ENCODE results near the gene AK1.

Gene AK1

DNA sequence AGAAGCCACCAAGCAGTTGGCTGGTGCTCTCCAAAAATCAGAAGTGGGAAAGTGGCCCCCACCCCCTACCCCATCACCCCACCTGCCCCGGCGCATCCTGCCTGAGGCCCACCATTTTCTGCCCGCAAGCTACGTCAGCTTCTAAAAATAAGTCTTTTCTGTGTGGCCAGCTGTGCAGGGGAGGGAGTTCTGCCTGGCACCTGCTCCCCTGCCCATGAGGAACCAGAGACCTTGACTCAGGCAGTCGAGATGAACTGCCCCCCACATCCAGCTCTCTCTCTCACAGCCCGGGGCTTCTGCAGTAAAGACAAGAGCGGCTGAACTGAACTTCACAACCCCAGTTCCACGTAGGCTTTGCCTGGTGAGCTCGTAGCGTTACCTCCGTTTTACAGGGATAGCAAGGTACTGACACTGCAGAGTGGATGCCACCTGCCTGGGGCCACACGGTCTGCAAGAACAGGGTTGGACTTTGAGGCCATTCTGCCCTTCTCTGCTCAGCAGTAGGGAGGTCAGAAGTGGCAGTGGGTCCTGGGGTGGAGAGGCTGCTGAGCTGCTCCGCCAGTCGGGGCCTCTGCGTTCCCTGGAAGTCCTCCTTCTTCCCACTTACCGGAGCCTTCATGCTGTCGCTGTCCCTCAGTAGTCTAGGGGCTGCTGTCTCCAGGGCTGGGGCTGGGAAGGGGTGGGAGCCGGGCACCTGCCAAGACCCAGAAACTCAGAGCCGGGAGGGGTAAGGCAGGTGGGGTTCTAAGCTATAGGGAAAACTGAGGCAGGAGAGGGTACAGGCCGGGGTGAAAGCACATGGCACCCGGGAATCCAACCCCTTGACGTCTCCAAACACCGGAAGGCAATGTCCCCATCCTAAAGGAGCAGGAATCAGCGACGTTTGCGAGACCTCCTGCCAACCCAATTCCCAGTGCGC is 38.6 kb upstream of the AK1 start:
- intact Hi-C loops (cut with micrococcal nuclease), result loop anchor here (2.0 to 10.0 kb wide), 4 partner anchors 34 to 341 kb away; partner anchors contain the start of genes CDK9 and TOR2A
- H3K4me1 Mint-ChIP-seq (ENCODE audit: low read depth), result peaks cover 72% of the 10 kb centered on the region
- peaks cover 41% of the 10 kb centered on the region for H3K36me3 Mint-ChIP-seq (ENCODE audit: low read depth)
- H3K27ac Mint-ChIP-seq, result peak overlapping the region; percentile 86
- no peaks in the 10 kb centered on the region for H3K9me3 Mint-ChIP-seq
- peak overlapping the region; percentile 86 for H3K4me3 Mint-ChIP-seq
- H3K27me3 Mint-ChIP-seq, result peaks cover 2% of the 10 kb centered on the region

DNA sequence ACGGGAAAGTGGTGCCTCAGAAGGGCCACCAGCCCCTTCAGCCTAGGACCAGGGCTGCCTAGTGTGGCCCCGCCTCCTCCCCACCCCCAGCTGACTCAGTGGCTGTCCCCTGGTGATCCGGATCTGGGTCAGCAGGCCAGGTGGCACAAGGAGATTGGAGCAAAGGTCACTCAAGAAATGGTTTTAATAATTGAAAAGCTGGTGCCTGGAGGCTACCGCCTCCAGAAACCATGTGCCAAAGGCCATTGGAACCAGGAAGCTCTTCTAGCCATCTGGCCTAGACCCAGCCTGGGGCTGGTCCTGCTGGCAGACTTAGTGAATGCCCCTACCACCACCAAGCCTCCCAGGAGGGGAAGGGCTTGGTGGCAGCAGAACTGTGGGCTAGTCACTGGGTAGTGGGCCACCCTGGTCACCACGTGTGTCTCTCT is 37.9 kb upstream of the AK1 start:
- peak overlapping the region; percentile 86 for H3K4me3 Mint-ChIP-seq
- no peak overlapping the region for H3K27ac Mint-ChIP-seq
- peaks cover 48% of the 10 kb centered on the region for H3K36me3 Mint-ChIP-seq (ENCODE audit: low read depth)
- intact Hi-C loops (cut with micrococcal nuclease), result loop anchor here (5.0 to 10.0 kb wide), 3 partner anchors 33 to 341 kb away; partner anchors contain the start of gene CDK9
- no peaks in the 10 kb centered on the region for H3K9me3 Mint-ChIP-seq
- peaks cover 72% of the 10 kb centered on the region for H3K4me1 Mint-ChIP-seq (ENCODE audit: low read depth)
- H3K27me3 Mint-ChIP-seq, result peaks cover 2% of the 10 kb centered on the region

DNA sequence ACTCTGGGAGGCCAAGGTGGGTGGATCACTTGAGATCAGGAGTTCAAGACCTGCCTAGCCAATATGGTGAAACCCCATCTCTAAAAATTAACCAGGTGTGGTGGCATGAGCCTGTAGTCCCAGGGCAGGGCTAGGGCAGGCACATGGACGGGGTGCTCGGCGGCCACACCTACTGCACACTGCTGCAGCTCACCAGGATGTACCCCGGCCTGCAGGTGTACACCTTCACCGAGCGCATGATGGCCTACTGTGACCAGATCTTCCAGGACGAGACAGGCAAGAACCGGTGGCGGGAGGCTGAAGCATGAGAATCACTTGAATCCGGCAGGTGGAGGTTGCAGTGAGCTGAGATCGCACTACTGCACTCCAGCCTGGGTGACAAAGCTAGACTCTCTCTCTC is 36.2 kb upstream of the AK1 start:
- peaks cover 2% of the 10 kb centered on the region for H3K27me3 Mint-ChIP-seq
- H3K36me3 Mint-ChIP-seq (ENCODE audit: low read depth), result peaks cover 60% of the 10 kb centered on the region
- intact Hi-C loops (cut with micrococcal nuclease), result loop anchor here (10.0 kb wide), 1 partner anchor 339 kb away; no protein-coding TSS in a partner anchor
- no peak overlapping the region for H3K27ac Mint-ChIP-seq
- H3K4me1 Mint-ChIP-seq (ENCODE audit: low read depth), result peaks cover 60% of the 10 kb centered on the region
- H3K4me3 Mint-ChIP-seq, result no peak overlapping the region
- no peaks in the 10 kb centered on the region for H3K9me3 Mint-ChIP-seq

DNA sequence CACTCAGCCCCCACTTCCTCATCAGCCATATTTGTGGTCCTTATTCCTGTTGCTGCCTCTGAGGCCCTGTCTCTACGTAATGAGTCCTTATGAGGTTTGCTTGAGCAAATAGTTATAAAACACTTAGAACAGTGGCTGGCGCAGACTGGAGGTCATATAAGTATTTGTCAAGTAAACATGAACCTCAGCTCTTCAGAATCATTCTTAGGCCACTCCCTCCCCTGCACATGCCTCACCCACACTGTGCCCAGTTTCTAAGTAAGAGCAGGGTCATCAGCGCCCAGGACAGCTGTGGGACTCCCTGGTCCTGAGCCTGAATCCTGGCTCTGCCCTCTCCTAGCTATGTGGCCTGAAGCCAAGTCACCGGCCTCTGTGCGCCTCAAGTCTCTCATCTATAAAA is 35.4 kb upstream of the AK1 start:
- Mint-ChIP-seq H3K9me3 (no peaks in the 10 kb centered on the region), H3K36me3 (ENCODE audit: low read depth) (peaks cover 68% of the 10 kb centered on the region), H3K27me3 (peaks cover 2% of the 10 kb centered on the region), H3K4me3 (no peak overlapping the region), H3K4me1 (ENCODE audit: low read depth) (peaks cover 52% of the 10 kb centered on the region), H3K27ac (peak overlapping the region; percentile 25)
- intact Hi-C loops (cut with micrococcal nuclease), result loop anchor here (10.0 kb wide), 1 partner anchor 338 kb away; no protein-coding TSS in a partner anchor

DNA sequence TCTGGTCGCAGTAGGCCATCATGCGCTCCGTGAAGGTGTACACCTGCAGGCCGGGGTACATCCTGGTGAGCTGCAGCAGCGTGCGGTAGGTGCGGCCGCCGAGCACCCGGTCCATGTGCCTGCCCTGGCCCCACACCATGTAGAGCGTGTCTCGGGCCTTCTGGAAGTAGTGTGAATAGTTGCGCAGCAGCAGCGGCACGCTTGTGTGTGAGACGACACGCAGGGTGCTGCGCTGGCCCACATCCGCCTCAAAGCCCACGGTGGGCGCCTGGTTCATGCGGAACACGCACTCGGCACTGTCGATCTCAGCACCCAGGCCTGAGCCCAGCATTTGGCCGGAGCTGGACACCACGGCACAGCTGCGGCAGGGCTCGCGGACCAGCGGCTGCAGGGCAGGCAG is 34.8 kb upstream of the AK1 start:
- H3K4me3 Mint-ChIP-seq, result no peak overlapping the region
- no peaks in the 10 kb centered on the region for H3K9me3 Mint-ChIP-seq
- H3K27ac Mint-ChIP-seq, result no peak overlapping the region
- H3K4me1 Mint-ChIP-seq (ENCODE audit: low read depth), result peaks cover 49% of the 10 kb centered on the region
- H3K36me3 Mint-ChIP-seq (ENCODE audit: low read depth), result peaks cover 68% of the 10 kb centered on the region
- intact Hi-C loops (cut with micrococcal nuclease), result loop anchor here (10.0 kb wide), 1 partner anchor 337 kb away; no protein-coding TSS in a partner anchor
- H3K27me3 Mint-ChIP-seq, result peaks cover 2% of the 10 kb centered on the region

DNA sequence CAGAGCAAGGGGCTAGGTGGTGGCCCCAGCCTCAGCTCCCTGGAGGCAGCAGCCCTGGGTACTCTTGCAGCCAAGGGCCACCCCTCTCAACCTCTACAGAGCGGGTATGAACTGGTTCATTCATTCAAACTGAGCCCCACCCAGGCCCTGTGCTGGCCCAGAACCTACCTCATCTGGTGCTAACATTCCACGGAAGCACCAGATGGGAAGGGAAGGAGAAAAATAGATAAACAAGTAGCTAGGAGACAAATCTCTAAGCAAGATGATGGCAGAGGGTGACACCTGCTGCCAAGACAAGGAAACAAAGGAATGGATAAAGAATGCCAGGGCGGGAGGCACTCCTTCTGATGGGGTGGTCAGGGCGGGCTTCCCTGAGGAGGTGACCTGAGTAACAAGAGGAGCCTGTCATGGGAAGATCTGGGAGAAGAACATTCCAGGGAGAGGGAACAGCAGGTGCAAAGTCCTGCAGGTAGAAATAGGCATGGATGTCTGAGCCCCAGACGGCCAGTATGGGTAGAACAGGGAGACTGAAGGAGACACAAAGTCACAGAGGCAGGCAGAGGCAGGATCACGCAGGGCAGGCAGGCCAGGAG is 33.2 kb upstream of the AK1 start:
- Mint-ChIP-seq H3K36me3 (ENCODE audit: low read depth) (peaks cover 64% of the 10 kb centered on the region), H3K27me3 (no peaks in the 10 kb centered on the region), H3K4me1 (ENCODE audit: low read depth) (peaks cover 53% of the 10 kb centered on the region), H3K9me3 (no peaks in the 10 kb centered on the region), H3K27ac (no peak overlapping the region), H3K4me3 (no peak overlapping the region)
- intact Hi-C loops (cut with micrococcal nuclease), result loop anchor here (10.0 kb wide), 1 partner anchor 336 kb away; no protein-coding TSS in a partner anchor

DNA sequence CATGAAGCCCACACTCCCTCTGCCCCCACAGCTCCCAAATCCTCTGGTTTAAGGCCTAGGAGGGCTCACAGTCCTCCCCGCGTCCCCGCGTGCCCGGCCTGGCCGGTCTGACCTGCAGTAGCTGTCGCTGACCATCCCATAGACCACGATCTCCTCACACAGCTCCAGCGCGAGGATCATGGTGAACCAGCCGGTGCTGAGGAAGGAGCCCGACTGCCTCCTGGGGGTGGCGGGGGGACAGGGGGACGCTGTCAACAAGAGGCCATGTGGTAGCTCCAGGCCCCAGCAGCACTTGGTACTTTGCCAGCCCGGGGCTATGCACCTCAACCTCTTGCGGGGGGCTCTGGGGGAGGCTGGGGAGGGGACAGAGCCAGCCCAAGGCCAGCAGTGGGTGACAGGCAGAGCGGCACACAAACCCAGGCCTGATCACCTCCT is 32.4 kb upstream of the AK1 start:
- Mint-ChIP-seq H3K36me3 (ENCODE audit: low read depth) (peaks cover 64% of the 10 kb centered on the region), H3K27me3 (no peaks in the 10 kb centered on the region), H3K9me3 (no peaks in the 10 kb centered on the region), H3K27ac (no peak overlapping the region), H3K4me3 (no peak overlapping the region), H3K4me1 (ENCODE audit: low read depth) (peaks cover 53% of the 10 kb centered on the region)
- intact Hi-C loops (cut with micrococcal nuclease), result loop anchor here (10.0 kb wide), 1 partner anchor 335 kb away; no protein-coding TSS in a partner anchor

DNA sequence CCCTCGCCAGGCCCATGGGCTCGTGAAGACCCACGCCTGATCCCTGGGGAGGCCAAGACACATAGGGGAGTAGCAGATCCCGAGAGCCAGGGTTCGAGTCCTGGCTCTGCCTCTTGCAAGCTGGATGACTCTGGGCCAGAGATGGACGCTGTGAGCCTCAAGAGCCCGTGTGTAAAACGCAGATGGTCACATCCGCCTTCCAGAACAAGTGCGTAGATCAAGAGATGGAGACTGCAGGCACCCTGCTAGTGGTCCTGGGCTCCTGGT is 31.1 kb upstream of the AK1 start:
- Mint-ChIP-seq H3K4me1 (ENCODE audit: low read depth) (peaks cover 61% of the 10 kb centered on the region), H3K36me3 (ENCODE audit: low read depth) (peaks cover 52% of the 10 kb centered on the region), H3K9me3 (no peaks in the 10 kb centered on the region), H3K27ac (no peak overlapping the region), H3K4me3 (no peak overlapping the region), H3K27me3 (no peaks in the 10 kb centered on the region)
- intact Hi-C loops (cut with micrococcal nuclease), result no loop called here

DNA sequence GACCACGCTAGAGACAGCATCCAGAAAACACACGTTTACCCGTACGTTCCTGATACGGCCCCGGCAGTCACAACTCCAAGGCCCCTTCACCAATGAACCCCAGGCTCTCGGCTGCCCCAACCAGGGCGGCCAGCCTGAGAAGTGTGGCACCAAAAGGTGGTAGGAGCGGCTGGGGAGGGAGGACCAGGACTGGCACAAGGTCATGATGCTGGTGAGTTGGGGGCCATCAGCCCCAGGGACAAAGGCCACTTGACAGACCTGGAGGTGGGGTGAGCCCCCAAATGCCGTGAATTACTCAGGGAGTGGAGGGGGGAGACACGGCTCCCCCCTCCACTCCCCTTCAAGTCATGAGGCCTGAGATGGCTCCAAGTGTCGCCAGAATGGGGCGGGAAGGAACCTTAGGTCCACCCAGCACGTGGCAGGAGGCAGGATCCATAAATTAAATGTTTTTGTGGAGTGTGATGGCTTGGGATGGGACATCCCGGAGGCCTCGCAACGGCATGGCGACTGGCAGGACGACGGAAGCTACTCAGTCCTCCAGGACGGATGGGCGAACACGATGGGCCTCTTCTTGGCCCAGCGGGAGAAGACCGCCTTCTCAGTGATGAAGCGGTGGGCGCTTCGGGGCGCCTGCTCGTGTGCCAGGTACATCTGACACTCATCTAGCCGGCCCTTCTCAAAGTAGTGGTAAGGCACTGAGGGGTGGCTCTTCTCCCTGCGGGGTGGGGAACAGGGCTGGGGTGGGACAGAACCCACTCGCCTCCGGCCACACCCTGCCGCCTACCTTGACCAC is 30.6 kb upstream of the AK1 start:
- no peaks in the 10 kb centered on the region for H3K9me3 Mint-ChIP-seq
- H3K27ac Mint-ChIP-seq, result peak overlapping the region; percentile 95
- intact Hi-C loops (cut with micrococcal nuclease), result no loop called here
- no peaks in the 10 kb centered on the region for H3K27me3 Mint-ChIP-seq
- peaks cover 47% of the 10 kb centered on the region for H3K36me3 Mint-ChIP-seq (ENCODE audit: low read depth)
- H3K4me1 Mint-ChIP-seq (ENCODE audit: low read depth), result peaks cover 64% of the 10 kb centered on the region
- no peak overlapping the region for H3K4me3 Mint-ChIP-seq

DNA sequence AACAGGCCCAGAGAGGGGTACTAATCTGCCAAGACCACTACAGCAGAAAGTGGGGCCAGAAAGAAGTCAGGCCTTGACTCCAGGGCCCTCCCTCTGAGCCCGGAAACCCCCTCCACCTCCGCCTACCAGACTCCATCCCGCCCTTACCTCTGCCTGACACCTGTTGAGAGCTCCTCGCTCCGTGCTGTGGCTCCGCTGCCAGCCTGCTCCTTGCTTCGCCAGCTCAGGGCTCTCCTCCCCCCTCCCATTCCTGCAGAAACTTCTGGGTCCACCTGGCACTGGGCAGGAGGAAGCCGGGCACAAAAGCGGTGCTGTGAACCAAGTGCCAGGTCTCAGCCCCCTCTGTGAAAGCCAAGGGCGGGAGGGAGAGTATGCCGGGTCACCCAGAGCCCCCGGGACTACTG is 28.3 kb upstream of the AK1 start:
- H3K27ac Mint-ChIP-seq, result peak overlapping the region; percentile 95
- H3K4me3 Mint-ChIP-seq, result peak overlapping the region; percentile 26
- H3K9me3 Mint-ChIP-seq, result no peaks in the 10 kb centered on the region
- intact Hi-C loops (cut with micrococcal nuclease), result no loop called here
- peaks cover 60% of the 10 kb centered on the region for H3K4me1 Mint-ChIP-seq (ENCODE audit: low read depth)
- H3K36me3 Mint-ChIP-seq (ENCODE audit: low read depth), result peaks cover 25% of the 10 kb centered on the region
- no peaks in the 10 kb centered on the region for H3K27me3 Mint-ChIP-seq

DNA sequence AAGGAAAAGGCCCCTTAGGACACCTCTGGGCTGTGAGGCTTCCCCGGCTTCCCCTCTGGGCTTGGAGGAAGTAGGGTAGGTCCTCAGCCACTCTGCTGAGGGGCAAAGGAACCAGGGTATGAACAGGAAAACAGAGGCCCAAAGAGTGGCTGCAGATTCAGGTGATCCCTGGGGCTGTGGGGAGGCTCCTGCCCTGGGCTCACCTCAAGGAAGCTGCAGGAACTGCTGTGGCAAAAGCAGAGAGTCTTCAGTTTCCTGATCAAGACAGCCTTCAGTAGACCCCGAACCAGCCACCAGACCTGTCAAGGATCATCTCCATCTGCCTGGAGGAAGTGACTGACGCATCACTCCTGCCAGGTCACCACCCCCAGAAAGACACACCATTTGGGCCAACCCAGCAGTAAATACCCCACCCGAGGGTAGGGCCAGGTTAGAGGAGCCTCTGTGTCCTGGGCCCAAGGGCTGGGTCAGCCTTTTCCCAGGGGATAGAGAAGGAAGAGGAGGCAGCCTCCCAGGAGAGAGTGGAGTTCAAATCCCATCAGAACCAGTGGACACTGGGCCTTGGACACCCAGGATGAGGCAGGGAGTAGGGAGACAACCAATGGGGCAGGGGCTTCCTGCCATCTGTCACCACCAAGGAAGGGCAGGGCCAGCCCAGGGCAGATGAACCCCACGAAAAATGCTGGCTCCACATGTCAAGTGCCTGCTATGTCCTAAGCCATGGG is 27.7 kb upstream of the AK1 start:
- Mint-ChIP-seq H3K27ac (peak overlapping the region; percentile 95), H3K36me3 (ENCODE audit: low read depth) (peaks cover 19% of the 10 kb centered on the region), H3K27me3 (no peaks in the 10 kb centered on the region), H3K4me1 (ENCODE audit: low read depth) (peaks cover 53% of the 10 kb centered on the region), H3K9me3 (no peaks in the 10 kb centered on the region), H3K4me3 (peak overlapping the region; percentile 46)
- intact Hi-C loops (cut with micrococcal nuclease), result no loop called here

DNA sequence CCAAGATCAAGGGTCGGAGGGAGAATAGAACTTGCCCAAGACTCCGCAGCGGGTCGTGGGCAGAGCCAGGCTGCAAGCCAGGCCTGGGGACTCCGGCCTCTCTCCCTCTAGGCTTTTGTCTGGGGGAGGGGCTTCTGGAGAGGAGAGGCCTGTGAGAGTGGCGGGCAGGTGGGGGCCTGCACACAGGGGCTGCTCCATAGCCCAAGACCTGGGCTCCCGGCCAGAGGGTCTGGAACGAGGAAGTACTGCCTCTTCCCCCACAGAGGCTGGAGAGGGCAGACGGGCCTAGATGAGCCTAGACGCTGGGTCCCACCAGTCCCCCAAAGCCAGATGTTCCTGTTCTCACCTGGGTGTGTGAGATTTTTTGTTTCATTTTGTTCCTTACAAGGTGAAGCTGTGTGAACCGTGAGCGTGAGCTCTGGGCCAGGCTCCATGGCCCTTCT is 27.1 kb upstream of the AK1 start:
- peak overlapping the region; percentile 46 for H3K4me3 Mint-ChIP-seq
- peaks cover 55% of the 10 kb centered on the region for H3K4me1 Mint-ChIP-seq (ENCODE audit: low read depth)
- no peaks in the 10 kb centered on the region for H3K9me3 Mint-ChIP-seq
- H3K36me3 Mint-ChIP-seq (ENCODE audit: low read depth), result peaks cover 14% of the 10 kb centered on the region
- no peaks in the 10 kb centered on the region for H3K27me3 Mint-ChIP-seq
- intact Hi-C loops (cut with micrococcal nuclease), result no loop called here
- H3K27ac Mint-ChIP-seq, result peak overlapping the region; percentile 95

Measured in dendritic cell treated with granulocyte-macrophage colony-stimulating factor and Interleukin-4, amounts not matched to agents 40 ng/mL and 50 ng/mL, for 4 days (primary cell).